PC-3 (cell line): Measurements from ENCODE around the gene POM121L2. TPM values are rescaled to one million over a fixed set of nuclear protein-coding genes. Genes with fewer than 3 reads are reported as not detected.

Experiments used
- ATAC-seq: fragments of 200-7000 bp; cut with Tn5 transposase; 2 replicates; pipeline ENCODE4 v1.9.1; 2020; ENCODE audit warnings: mild to moderate bottlenecking, moderate library complexity
- BruUV-seq: library from RNA; stranded (reverse); fragments of 400-500 nt; replicated peaks from 2 replicates; lab custom pipeline; 2021; lab: Mats Ljungman, UMichigan
- CTCF ChIA-PET: fragments of 300-600 bp; sonication (Branson Sonifier 250); formaldehyde crosslinking; loops from one replicate; lab custom pipeline; 2022; ENCODE audit warnings: antibody characterized with exemption; lab: Charles Lee
- POLR2A ChIA-PET: fragments of 300-600 bp; sonication (Branson Sonifier 250); formaldehyde crosslinking; loops from one replicate; lab custom pipeline; 2022; ENCODE audit warnings: antibody characterized with exemption; ENCODE audit not compliant: unreplicated experiment; lab: Charles Lee
- DNase-seq: peaks from one replicate; pipeline ENCODE4 v3.0.0-alpha.2; 2015
- H2AFZ ChIP-seq: fragments of 300-600 bp; sonication (generic); 2 replicates; pipeline ENCODE4 v1.6.0; 2016; ENCODE audit warnings: antibody characterized with exemption, low read length
- H3F3A ChIP-seq: fragments of 300-600 bp; sonication (generic); one replicate; pipeline ENCODE4 v1.6.0; 2017; ENCODE audit warnings: antibody characterized with exemption, low read length, control low read depth, mild to moderate bottlenecking; ENCODE audit not compliant: unreplicated experiment
- H3K27ac ChIP-seq: fragments of 300-600 bp; sonication (generic); 2 replicates; pipeline ENCODE4 v1.5.1; 2016; ENCODE audit warnings: mild to moderate bottlenecking, low read length
- H3K27me3 ChIP-seq: fragments of 300-600 bp; sonication (generic); 2 replicates; pipeline ENCODE4 v1.6.1; 2016; ENCODE audit warnings: low read length, mixed read lengths
- H3K36me3 ChIP-seq: fragments of 300-600 bp; sonication (generic); 2 replicates; pipeline ENCODE4 v1.6.1; 2016; ENCODE audit warnings: low read depth, mixed run types, low read length, mixed read lengths
- H3K4me1 ChIP-seq: fragments of 300-600 bp; sonication (generic); 2 replicates; pipeline ENCODE4 v1.5.1; 2016; ENCODE audit warnings: low read length; ENCODE audit not compliant: insufficient read depth
- H3K4me2 ChIP-seq: fragments of 300-600 bp; sonication (generic); 2 replicates; pipeline ENCODE4 v1.6.0; 2016; ENCODE audit warnings: low read length
- H3K4me3 ChIP-seq: fragments of 300-600 bp; sonication (generic); 2 replicates; pipeline ENCODE4 v1.5.1; 2016; ENCODE audit warnings: mild to moderate bottlenecking, low read length, mixed read lengths
- H3K79me2 ChIP-seq: fragments of 300-600 bp; sonication (generic); 2 replicates; pipeline ENCODE4 v1.6.1; 2017; ENCODE audit warnings: low read length, mixed read lengths
- H3K9ac ChIP-seq: fragments of 300-600 bp; sonication (generic); 2 replicates; pipeline ENCODE4 v1.6.0; 2016; ENCODE audit warnings: mild to moderate bottlenecking, low read length
- H3K9me2 ChIP-seq: fragments of 300-600 bp; sonication (generic); replicated peaks from 2 replicates; pipeline ENCODE4 v1.6.1; 2016; ENCODE audit warnings: mixed run types, low read length, mixed read lengths
- H3K9me3 ChIP-seq: fragments of 300-600 bp; sonication (generic); 2 replicates; pipeline ENCODE4 v1.6.1; 2016; ENCODE audit warnings: low read length, mixed read lengths
- H4K20me1 ChIP-seq: fragments of 300-600 bp; sonication (generic); 2 replicates; pipeline ENCODE4 v1.6.1; 2016; ENCODE audit warnings: low read length, mixed read lengths
- CTCF ChIP-seq: fragments of 300-600 bp; sonication (generic); conservative IDR thresholded peaks from 2 replicates; pipeline ENCODE4 v1.5.1; 2017; ENCODE audit warnings: antibody characterized with exemption, low read depth, mild to moderate bottlenecking, low read length
- EZH2 ChIP-seq: fragments of 300-600 bp; sonication (generic); IDR thresholded peaks from one replicate; pipeline ENCODE4 v1.6.1; 2017; ENCODE audit warnings: antibody characterized with exemption, mild to moderate bottlenecking, low read length; ENCODE audit not compliant: unreplicated experiment
- EZH2phosphoT487 ChIP-seq: fragments of 300-600 bp; sonication (generic); IDR thresholded peaks from 2 replicates; pipeline ENCODE4 v1.6.1; 2018; ENCODE audit warnings: mild to moderate bottlenecking, antibody characterized with exemption, low read length, borderline replicate concordance
- intact Hi-C: fragments of 100-400 bp; cut with micrococcal nuclease; formaldehyde crosslinking; loops from 2 replicates; pipeline ENCODE4 v1.9.0; 2023
- total RNA-seq: library from RNA; depleted of rRNA; stranded (reverse); fragments of >200 nt; gene quantifications from 2 replicates; pipeline ENCODE4 v1.2.3, GENCODE V29; 2014

POM121L2 gene
- total RNA-seq, 1 experiment from 2014 or later = not detected

- H2AFZ ChIP-seq = no peak overlapping the region
- POLR2A ChIA-PET = no interaction called here
- CTCF ChIA-PET = interaction anchor here (0.6 kb wide), 1 partner anchor 116 kb away, joined by 3 read pairs; no protein-coding TSS in a partner anchor
- H3K4me1 ChIP-seq = no peaks in the 10 kb centered on the region
- H3K27ac ChIP-seq = no peak overlapping the region
- H3K27me3 ChIP-seq = no peaks in the 10 kb centered on the region
- no peak overlapping the region for H3K4me3 ChIP-seq
- ATAC-seq (no peak), DNase-seq (no peak)
- no peaks in the 10 kb centered on the region for H3K9me3 ChIP-seq
- H3K79me2 ChIP-seq = no peaks in the 10 kb centered on the region
- no peaks in the 10 kb centered on the region for H3K36me3 ChIP-seq
- no TSS peak for BruUV-seq
- intact Hi-C loops = no loop called here
- no peaks in the 10 kb centered on the region for H4K20me1 ChIP-seq
- no peak overlapping the region for H3K4me2 ChIP-seq
- H3K9ac ChIP-seq = no peak overlapping the region
- no peaks in the 10 kb centered on the region for H3K9me2 ChIP-seq
- TF ChIP-seq CTCF (no peak), EZH2 (no peak), EZH2phosphoT487 (no peak)
- H3F3A ChIP-seq = no peaks in the 10 kb centered on the region
These were observed 15.1 kb upstream of the POM121L2 start for GRCh38 chr6:27327023-27327738.

GRCh38 chr6:27321901-27322300 lies 9.8 kb upstream of the POM121L2 start:
- H3K36me3 ChIP-seq = no peaks in the 10 kb centered on the region
- intact Hi-C loops = no loop called here
- no TSS peak for BruUV-seq
- POLR2A ChIA-PET = no interaction called here
- no peaks in the 10 kb centered on the region for H4K20me1 ChIP-seq
- H3K9me3 ChIP-seq = no peaks in the 10 kb centered on the region
- no peaks in the 10 kb centered on the region for H3K4me1 ChIP-seq
- no peak overlapping the region for H2AFZ ChIP-seq
- H3F3A ChIP-seq = no peaks in the 10 kb centered on the region
- no peak overlapping the region for H3K27ac ChIP-seq
- no peak overlapping the region for H3K4me3 ChIP-seq
- TF ChIP-seq CTCF = no peak
- no peak for TF ChIP-seq EZH2
- no peak for TF ChIP-seq EZH2phosphoT487
- no peaks in the 10 kb centered on the region for H3K27me3 ChIP-seq
- CTCF ChIA-PET = no interaction called here
- H3K9me2 ChIP-seq = no peaks in the 10 kb centered on the region
- no peak overlapping the region for H3K4me2 ChIP-seq
- no peaks in the 10 kb centered on the region for H3K79me2 ChIP-seq
- no peak overlapping the region for H3K9ac ChIP-seq
- no peak for ATAC-seq
- DNase-seq = no peak

GRCh38 chr6:27321370-27321769 lies 9.3 kb upstream of the POM121L2 start:
- H3K4me3 ChIP-seq = no peak overlapping the region
- no peak overlapping the region for H3K4me2 ChIP-seq
- no peaks in the 10 kb centered on the region for H3K4me1 ChIP-seq
- ChIA-PET POLR2A (no interaction called here), CTCF (no interaction called here)
- no peak for DNase-seq
- H2AFZ ChIP-seq = no peak overlapping the region
- H3F3A ChIP-seq = no peaks in the 10 kb centered on the region
- H3K9me2 ChIP-seq = no peaks in the 10 kb centered on the region
- H3K27ac ChIP-seq = no peak overlapping the region
- H3K79me2 ChIP-seq = no peaks in the 10 kb centered on the region
- BruUV-seq = no TSS peak
- H4K20me1 ChIP-seq = no peaks in the 10 kb centered on the region
- no peak for ATAC-seq
- TF ChIP-seq EZH2 (no peak), CTCF (no peak), EZH2phosphoT487 (no peak)
- H3K9ac ChIP-seq = no peak overlapping the region
- intact Hi-C loops = no loop called here
- no peaks in the 10 kb centered on the region for H3K36me3 ChIP-seq
- H3K27me3 ChIP-seq = no peaks in the 10 kb centered on the region
- H3K9me3 ChIP-seq = no peaks in the 10 kb centered on the region
